Erythroblast (primary cell): Measurements from ENCODE around the gene SAMD11.

Experiments
- GATA1 ChIP-seq: IDR thresholded peaks from 2 replicates; pipeline ENCODE4 v1.6.1; 2011; ENCODE audit warnings: low read depth, mild to moderate bottlenecking, control low read depth, low read length, moderate library complexity
- POLR2A ChIP-seq: IDR thresholded peaks from 2 replicates; pipeline ENCODE4 v1.6.1; 2011; ENCODE audit warnings: mild to moderate bottlenecking, low read length

DNA sequence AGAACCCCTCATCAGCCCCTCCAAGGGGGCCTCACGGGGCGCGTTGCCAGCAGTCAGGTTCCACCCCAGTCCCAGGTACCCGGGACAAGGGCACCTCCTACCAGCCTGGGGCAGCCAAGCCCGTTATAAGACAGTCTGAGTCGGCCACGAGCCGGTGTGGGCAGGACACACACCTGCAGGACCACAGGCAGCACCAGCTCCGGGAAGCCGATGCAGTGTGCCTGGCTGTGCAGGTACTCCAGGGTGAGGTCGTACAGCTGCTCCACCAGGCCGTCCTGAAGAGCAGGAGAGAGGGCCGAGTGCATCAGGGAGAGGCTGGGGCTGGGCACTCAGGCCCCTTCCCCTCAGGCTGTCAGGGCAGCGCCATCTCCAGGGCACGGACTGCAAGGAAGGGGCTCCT is 24.2 kb downstream of the SAMD11 start:
- TF ChIP-seq POLR2A (no peak), GATA1 (no peak)
